K562 (cell line): ENCODE data around the gene ATF3. TPM values are rescaled to one million over a fixed set of nuclear protein-coding genes. Genes with fewer than 3 reads are reported as not detected.

ENCODE experiments used
- ATAC-seq: fragments of 200-7000 bp; cut with Tn5 transposase; 3 replicates; pipeline ENCODE4 v1.9.1; 2020; ENCODE audit warnings: moderate library complexity
- BruUV-seq: library from RNA; stranded (reverse); fragments of 400-500 nt; replicated peaks from 2 replicates; lab custom pipeline; 2021; lab: Mats Ljungman, UMichigan
- CTCF ChIA-PET: fragments of 300-600 bp; formaldehyde crosslinking; extraction: SDS; loops from one replicate; lab custom pipeline; 2021; ENCODE audit warnings: low intra/inter-chr PET ratio; lab: Yijun Ruan, JAX
- POLR2A ChIA-PET: fragments of 300-600, 350-650 bp; sonication (Branson Sonifier 250); formaldehyde crosslinking; extraction: SDS; loops from one replicate; lab custom pipeline; 2021; ENCODE audit warnings: antibody characterized with exemption, inconsistent platforms; lab: Yijun Ruan, JAX
- DNase-seq, 4 experiments: peaks; one replicate each; pipeline versions ENCODE4 v3.0.0 to v3.0.0-alpha.2; 2011 to 2018; ENCODE audit warnings: low spot score in 3 of 4, mixed read lengths in 3 of 4; ENCODE audit errors: extremely low read depth in 1 of 4
- FAIRE-seq: peaks from 2 replicates; lab custom pipeline; 2011; peaks lifted over from hg19 to GRCh38; lab: Jason Lieb, UNC
- H2AFZ ChIP-seq: 2 replicates; pipeline ENCODE4 v1.6.0; 2011; ENCODE audit warnings: low read depth, low read length, control low read depth, inconsistent platforms
- H3K27ac ChIP-seq: fragments of 200-600 bp; 3 replicates; pipeline ENCODE4 v1.8.0; 2011; ENCODE audit warnings: low read depth, mild to moderate bottlenecking, control low read depth, inconsistent platforms, low read length, moderate library complexity, mixed read lengths; ENCODE audit errors: extremely low read depth
- H3K27me3 ChIP-seq, 2 experiments: fragments of 300-600 bp in 1 of 2; 2 replicates in 1 of 2; 3 replicates in 1 of 2; pipeline versions ENCODE4 v1.6.0 to v1.8.0; 2011; ENCODE audit warnings: inconsistent platforms in 2 of 2, low read length in 2 of 2, mild to moderate bottlenecking in 1 of 2, mixed read lengths in 1 of 2, moderate library complexity in 1 of 2; ENCODE audit not compliant: control insufficient read depth in 2 of 2, insufficient read depth in 2 of 2
- H3K36me3 ChIP-seq: fragments of 300-600 bp; 3 replicates; pipeline ENCODE4 v1.8.0; 2011; ENCODE audit warnings: mild to moderate bottlenecking, low read length, inconsistent platforms; ENCODE audit not compliant: control insufficient read depth, insufficient read depth
- H3K4me1 ChIP-seq, 2 experiments: fragments of 200-600 bp in 1 of 2; replicated peaks in 1 of 2; 2 replicates in 1 of 2; 3 replicates in 1 of 2; pipeline versions ENCODE4 v1.5.1 to v1.8.0; 2011; ENCODE audit warnings: inconsistent platforms in 2 of 2, low read length in 2 of 2, mild to moderate bottlenecking in 1 of 2, mixed read lengths in 1 of 2, moderate library complexity in 1 of 2; ENCODE audit not compliant: control insufficient read depth in 2 of 2, insufficient read depth in 2 of 2
- H3K4me2 ChIP-seq: 2 replicates; pipeline ENCODE4 v1.6.1; 2011; ENCODE audit warnings: low read length, control low read depth, inconsistent platforms, mixed read lengths; ENCODE audit not compliant: insufficient read depth
- H3K4me3 ChIP-seq: fragments of 200-600 bp; sonication (generic), shearing (Covaris generic); 2 replicates; pipeline ENCODE4 v1.5.1; 2016; ENCODE audit warnings: control low read depth, inconsistent platforms
- H3K79me2 ChIP-seq: fragments of 200-600 bp; 3 replicates; pipeline ENCODE4 v1.8.0; 2011; ENCODE audit warnings: low read length, inconsistent platforms; ENCODE audit not compliant: control insufficient read depth, insufficient read depth
- H3K9ac ChIP-seq, 2 experiments: 2 replicates each; pipeline versions ENCODE4 v1.6.0 to v1.6.1; 2011; ENCODE audit warnings: low read depth in 2 of 2, low read length in 2 of 2, control low read depth in 1 of 2, inconsistent platforms in 1 of 2, mild to moderate bottlenecking in 1 of 2, mixed read lengths in 1 of 2; ENCODE audit not compliant: insufficient read depth in 1 of 2
- H3K9me1 ChIP-seq: one replicate; pipeline ENCODE4 v1.6.0; 2011; ENCODE audit warnings: inconsistent platforms, mild to moderate bottlenecking, low read length, moderate library complexity; ENCODE audit not compliant: control insufficient read depth, insufficient read depth
- H3K9me3 ChIP-seq: replicated peaks from 2 replicates; pipeline ENCODE4 v1.5.1; 2011; ENCODE audit warnings: low read depth, low read length, inconsistent platforms; ENCODE audit not compliant: control insufficient read depth, insufficient read depth
- H4K20me1 ChIP-seq: replicated peaks from 2 replicates; pipeline ENCODE4 v1.6.1; 2011; ENCODE audit warnings: low read length, inconsistent platforms, mixed read lengths; ENCODE audit not compliant: control insufficient read depth, insufficient read depth
- CBFA2T2 ChIP-seq: fragments of 450-650 bp; conservative IDR thresholded peaks from 2 replicates; pipeline ENCODE4 v1.6.1; 2017; ENCODE audit warnings: mild to moderate bottlenecking
- CBFA2T3 ChIP-seq: fragments of 450-650 bp; IDR thresholded peaks from 2 replicates; pipeline ENCODE4 v1.6.1; 2017
- CREBBP ChIP-seq: IDR thresholded peaks from one replicate; pipeline ENCODE4 v1.6.1; 2012; ENCODE audit warnings: low read depth, mild to moderate bottlenecking, control low read depth, inconsistent platforms, low read length
- ETV1 ChIP-seq: fragments of 450-650 bp; conservative IDR thresholded peaks from 2 replicates; pipeline ENCODE4 v1.6.1; 2016; ENCODE audit warnings: missing genetic modification characterization, control low read depth, low read depth, missing compliant biosample characterization
- MAFG ChIP-seq: fragments of 450-650 bp; conservative IDR thresholded peaks from 2 replicates; pipeline ENCODE4 v1.6.1; 2016; ENCODE audit warnings: missing genetic modification characterization, missing compliant biosample characterization
- MEIS2 ChIP-seq: fragments of 450-650 bp; IDR thresholded peaks from 2 replicates; pipeline ENCODE4 v1.6.1; 2014; ENCODE audit warnings: mild to moderate bottlenecking; ENCODE audit not compliant: partially characterized antibody
- MYNN ChIP-seq, 2 experiments: sonication (generic); formaldehyde crosslinking in 1 of 2; IDR thresholded peaks; 2 replicates each; pipeline versions ENCODE4 v1.5.0 to v1.6.1; 2016 to 2020; ENCODE audit warnings: antibody characterized with exemption in 1 of 2, missing genetic modification reagents in 1 of 2
- NCOA6 ChIP-seq: fragments of 450-650 bp; IDR thresholded peaks from 2 replicates; pipeline ENCODE4 v1.6.1; 2017; ENCODE audit warnings: mild to moderate bottlenecking
- PBX2 ChIP-seq, 2 experiments: IDR thresholded peaks in 1 of 2; conservative IDR thresholded peaks in 1 of 2; 2 replicates each; pipeline ENCODE4 v1.6.1; 2016; ENCODE audit warnings: low read depth in 2 of 2, mild to moderate bottlenecking in 1 of 2, missing compliant biosample characterization in 1 of 2, missing genetic modification characterization in 1 of 2, moderate library complexity in 1 of 2
- TRIM24 ChIP-seq, 2 experiments: fragments of 450-650 bp; IDR thresholded peaks; 2 replicates each; pipeline ENCODE4 v1.6.1; 2016
- TSHZ1 ChIP-seq: fragments of 250-450 bp; sonication (Bioruptor Pico); IDR thresholded peaks from 2 replicates; pipeline ENCODE4 v1.4.0; 2020; ENCODE audit warnings: mild to moderate bottlenecking, moderate library complexity
- ZNF175 ChIP-seq: fragments of 200-800 bp; sonication (Bioruptor generic); IDR thresholded peaks from 2 replicates; pipeline ENCODE4 v1.6.1; 2016; ENCODE audit warnings: low read depth, mild to moderate bottlenecking, missing genetic modification characterization, missing compliant biosample characterization
- ZNF316 ChIP-seq: fragments of 450-650 bp; IDR thresholded peaks from 2 replicates; pipeline ENCODE4 v1.6.1; 2016
- ZNF75A ChIP-seq: fragments of 450-650 bp; formaldehyde crosslinking; IDR thresholded peaks from 2 replicates; pipeline ENCODE4 v1.4.0; 2020; ENCODE audit warnings: mild to moderate bottlenecking
- WGBS: fragments of 100-300 bp; shearing (Covaris generic); methylation state at CpG from one replicate; pipeline ENCODE4 v1.1.6; 2016; ENCODE audit warnings: low coverage, mixed read lengths; ENCODE audit not compliant: insufficient coverage; ENCODE audit errors: missing lambda C conversion rate; 5-methylcytosine and 5-hydroxymethylcytosine counted together
- in situ Hi-C: fragments of 300-500 bp; cut with MboI; formaldehyde crosslinking; loops from 4 replicates; pipeline ENCODE4 v1.15.0; 2018; ENCODE audit warnings: inconsistent platforms, mixed read lengths
- intact Hi-C: fragments of 100-400 bp; cut with micrococcal nuclease; formaldehyde crosslinking; loops from 2 replicates; pipeline ENCODE4 v1.14.2; 2022
- polyA plus RNA-seq, 8 experiments: library from polyadenylated mRNA; depleted of rRNA in 4 of 8; stranded (reverse) in 5 of 8; unstranded in 3 of 8; fragments of >200 nt; fragmentation: Nextera tagmentation in 2 of 8; fragmentation: Illumina TruSeq in 1 of 8; extraction: Ambion mirVana in 2 of 8; extraction: Trizol in 1 of 8; gene quantifications; 2 replicates each; pipeline versions ENCODE4 v1.2.1 to v1.2.3, GENCODE V29; 2011 to 2014; ENCODE audit warnings: inconsistent platforms in 1 of 8, missing spikeins in 1 of 8
- total RNA-seq, 7 experiments: library from RNA; depleted of rRNA in 6 of 7; stranded (reverse); fragments of >200 nt in 6 of 7; fragmentation: Illumina TruSeq in 2 of 7; extraction: Trizol in 2 of 7; gene quantifications; 2 replicates each; pipeline versions ENCODE4 v1.2.1 to v1.2.3, GENCODE V29; 2011 to 2021; ENCODE audit warnings: low replicate concordance in 1 of 7

ATF3 gene
- total and polyA plus RNA-seq, 9 of the 15 experiments (the other 6 are each of a cell fraction or from before 2014, with no cell fraction given) = 3.5 to 28.2 (median 19.8) TPM

- no TSS peak for BruUV-seq
- WGBS = 36% methylated on average over 10 of the region's 10 CpGs
- FAIRE-seq (no peak), DNase-seq (no peak), ATAC-seq (peak; percentile 28)
- H3K4me1 ChIP-seq = peaks cover 0 to 4% of the 10 kb centered on the region in 2 experiments; a peak in 1 of 5 replicates
- H3K27ac ChIP-seq = no peak overlapping the region
- H3K36me3 ChIP-seq = peaks cover 35% of the 10 kb centered on the region
- peaks cover 11% of the 10 kb centered on the region; the same call in 1 of the 2 replicates for H4K20me1 ChIP-seq
- no peaks in the 10 kb centered on the region for H3K9me3 ChIP-seq
- H3K27me3 ChIP-seq = peaks cover 23 to 31% of the 10 kb centered on the region in 2 experiments
- in situ Hi-C loops (no loop called here), intact Hi-C loops (no loop called here)
- no peak overlapping the region for H3K4me2 ChIP-seq
- H3K4me3 ChIP-seq = no peak overlapping the region
- ChIA-PET POLR2A (interaction anchor here (1.0 to 4.7 kb wide), 9 partner anchors 9 to 373 kb away, joined by 3 to 90 read pairs (median 4); partner anchors contain the start of gene ATF3), CTCF (interaction anchor here (0.5 kb wide), 1 partner anchor 387 kb away, joined by 3 read pairs; no protein-coding TSS in a partner anchor)
- no peak overlapping the region for H3K9ac ChIP-seq
- no peaks in the 10 kb centered on the region for H3K79me2 ChIP-seq
- no peaks in the 10 kb centered on the region for H3K9me1 ChIP-seq
- H2AFZ ChIP-seq = no peak overlapping the region
- TF ChIP-seq ETV1 = no peak
- no peak for TF ChIP-seq TSHZ1 (CRISPR knock-in tag)
- peak; percentile 70; the same call in 1 of the 2 replicates for TF ChIP-seq MAFG (tag)
- no peak for TF ChIP-seq CBFA2T3
- no peak for TF ChIP-seq TRIM24 (IDR thresholded peaks at IDR 0.05)
- TF ChIP-seq ZNF175 = 0 out of 2 replicates have a peak, but pooled peaks have one; percentile 36
- peak; percentile 27 for TF ChIP-seq MEIS2
- no peak for TF ChIP-seq MYNN (IDR thresholded peaks at IDR 0.05)
- TF ChIP-seq MYNN (CRISPR knock-in tag; IDR thresholded peaks at IDR 0.05) = no peak
- peak; percentile 78; the same call in 1 of the 2 replicates for TF ChIP-seq ZNF316
- TF ChIP-seq CREBBP = no peak
- no peak for TF ChIP-seq ZNF75A (CRISPR knock-in tag)
- TF ChIP-seq PBX2 (CRISPR knock-in tag; IDR thresholded peaks at IDR 0.05; ENCODE audit: low read depth) = no peak
- 0 out of 2 replicates have a peak, but pooled peaks have one; percentile 12 for TF ChIP-seq PBX2 (tag; conservative IDR thresholded peaks at IDR 0.05; ENCODE audit: low read depth)
- TF ChIP-seq CBFA2T2 = no peak
- TF ChIP-seq NCOA6 = no peak
These were observed 12.7 kb downstream of the ATF3 start for GRCh38 chr1:212621043-212621948.
